ENCODE measurements around the gene RCCD1. TPM values are rescaled to one million over a fixed set of nuclear protein-coding genes. Genes with fewer than 3 reads are reported as not detected.
A peak's percentile ranks its signal among the peaks of the same experiment; 100 is the strongest.

Gene RCCD1
- total RNA-seq, 1 experiment from 2014 or later, result 26.1 TPM

- TF ChIP-seq ATF2 (CRISPR knock-in tag; IDR thresholded peaks at IDR 0.05; ENCODE audit: borderline replicate concordance, low read depth), result no peak
- no peak for TF ChIP-seq ZNF416 (CRISPR knock-in tag; IDR thresholded peaks at IDR 0.05)
- no peak for TF ChIP-seq ZNF219 (CRISPR knock-in tag; IDR thresholded peaks at IDR 0.05; ENCODE audit: borderline replicate concordance)
- TF ChIP-seq HMGXB4 (CRISPR knock-in tag; IDR thresholded peaks at IDR 0.05), result peak; percentile 69; the same call in 1 of the 2 replicates
- TF ChIP-seq ZNF532 (CRISPR knock-in tag; IDR thresholded peaks at IDR 0.05; ENCODE audit: borderline replicate concordance), result no peak
- TF ChIP-seq FOXP1 (CRISPR knock-in tag; IDR thresholded peaks at IDR 0.05; ENCODE audit: borderline replicate concordance), result peak; percentile 86; the same call in 1 of the 2 replicates
- 0 out of 2 replicates have a peak, but pooled peaks have one; percentile 19 for TF ChIP-seq ZNF281 (CRISPR knock-in tag; IDR thresholded peaks at IDR 0.05)
- no peak for TF ChIP-seq ZSCAN18 (CRISPR knock-in tag; IDR thresholded peaks at IDR 0.05)
- TF ChIP-seq MLX (CRISPR knock-in tag; IDR thresholded peaks at IDR 0.05), result no peak
- TF ChIP-seq ZNF121 (CRISPR knock-in tag; IDR thresholded peaks at IDR 0.05), result no peak
- TF ChIP-seq PREB (CRISPR knock-in tag; IDR thresholded peaks at IDR 0.05; ENCODE audit: borderline replicate concordance), result no peak
- TF ChIP-seq PRRX2 (CRISPR knock-in tag; IDR thresholded peaks at IDR 0.05), result no peak
- no peak for TF ChIP-seq ZNF396 (CRISPR knock-in tag; IDR thresholded peaks at IDR 0.05; ENCODE audit: borderline replicate concordance)
- TF ChIP-seq FOXP4 (CRISPR knock-in tag; IDR thresholded peaks at IDR 0.05), result peak; percentile 44; the same call in 1 of the 2 replicates
- TF ChIP-seq FOXJ3 (CRISPR knock-in tag; IDR thresholded peaks at IDR 0.05; ENCODE audit: borderline replicate concordance), result no peak
- no peak for TF ChIP-seq E2F5 (CRISPR knock-in tag; IDR thresholded peaks at IDR 0.05)
Observed at GRCh38 chr15:90957031-90957790, 2.5 kb downstream of the RCCD1 start (continued).

Data from WTC11 (cell line).